HEK293 (cell line): ENCODE measurements around the gene HLA-DPA1.
A peak's percentile ranks its signal among the peaks of the same experiment; 100 is the strongest.

Source experiments
- CTCF ChIA-PET: fragments of 350-600 bp; formaldehyde crosslinking; extraction: SDS; loops from one replicate; lab custom pipeline; 2021; ENCODE audit warnings: antibody characterized with exemption; lab: Yijun Ruan, JAX
- POLR2A ChIA-PET: fragments of 300-600 bp; formaldehyde crosslinking; extraction: SDS; loops from one replicate; lab custom pipeline; 2020; ENCODE audit warnings: antibody characterized with exemption, inconsistent platforms; lab: Yijun Ruan, JAX
- H3K27ac ChIP-seq: fragments of 200-500 bp; sonication (Bioruptor generic); 2 replicates; pipeline ENCODE4 v1.5.1; 2014; ENCODE audit warnings: low read depth, low read length, control low read depth, inconsistent platforms; ENCODE audit errors: extremely low read depth
- H3K36me3 ChIP-seq, 2 experiments: fragments of 200-500 bp in 1 of 2; sonication (Bioruptor generic) in 1 of 2; 1 replicate in 1 of 2; 2 replicates in 1 of 2; pipeline ENCODE4 v1.5.1; 2014 to 2017; ENCODE audit warnings: inconsistent platforms in 2 of 2, low read length in 2 of 2; ENCODE audit not compliant: control insufficient read depth in 2 of 2, insufficient read depth in 1 of 2
- H3K4me1 ChIP-seq: fragments of 200-500 bp; sonication (Bioruptor generic); 2 replicates; pipeline ENCODE4 v1.5.1; 2014; ENCODE audit warnings: mild to moderate bottlenecking, low read length, inconsistent platforms; ENCODE audit not compliant: control insufficient read depth, insufficient read depth
- H3K4me3 ChIP-seq: 2 replicates; pipeline ENCODE4 v1.5.1; 2011; ENCODE audit warnings: low read depth, mild to moderate bottlenecking, control low read depth, low read length, moderate library complexity
- H3K9me3 ChIP-seq: fragments of 200-500 bp; sonication (Bioruptor generic); 2 replicates; pipeline ENCODE4 v1.5.1; 2014; ENCODE audit warnings: low read depth, low read length, inconsistent platforms; ENCODE audit not compliant: control insufficient read depth, insufficient read depth
- CTCF ChIP-seq: fragments of 450-650 bp; formaldehyde crosslinking; IDR thresholded peaks from 2 replicates; pipeline ENCODE4 v1.5.1; 2016; ENCODE audit warnings: missing biosample characterization, missing genetic modification characterization
- EGR2 ChIP-seq: fragments of 450-650 bp; formaldehyde crosslinking; IDR thresholded peaks from 2 replicates; pipeline ENCODE4 v1.5.1; 2016; ENCODE audit warnings: low read depth, missing biosample characterization, missing genetic modification characterization
- IKZF3 ChIP-seq: fragments of 450-650 bp; IDR thresholded peaks from 2 replicates; pipeline ENCODE4 v1.5.0; 2018; ENCODE audit warnings: missing biosample characterization, mild to moderate bottlenecking, missing genetic modification characterization, moderate library complexity
- INSM2 ChIP-seq: fragments of 450-650 bp; formaldehyde crosslinking; IDR thresholded peaks from 2 replicates; pipeline ENCODE4 v1.5.1; 2016; ENCODE audit warnings: missing biosample characterization, missing genetic modification characterization
- MEIS1 ChIP-seq: sonication (generic); formaldehyde crosslinking; IDR thresholded peaks from 2 replicates; pipeline ENCODE4 v1.8.1; 2022; ENCODE audit warnings: missing genetic modification reagents, mild to moderate bottlenecking, borderline replicate concordance
- TRIM28 ChIP-seq: IDR thresholded peaks from 2 replicates; pipeline ENCODE4 v1.6.1; 2011; ENCODE audit warnings: low read length, control low read depth, borderline replicate concordance
- ZBTB17 ChIP-seq: fragments of 450-650 bp; formaldehyde crosslinking; IDR thresholded peaks from 2 replicates; pipeline ENCODE4 v1.5.1; 2016; ENCODE audit warnings: missing biosample characterization, missing genetic modification characterization
- ZBTB20 ChIP-seq: fragments of 450-650 bp; formaldehyde crosslinking; IDR thresholded peaks from 2 replicates; pipeline ENCODE4 v1.5.1; 2016; ENCODE audit warnings: missing biosample characterization, missing genetic modification characterization
- ZBTB49 ChIP-seq: fragments of 450-650 bp; formaldehyde crosslinking; IDR thresholded peaks from 2 replicates; pipeline ENCODE4 v1.5.1; 2016; ENCODE audit warnings: missing biosample characterization, missing genetic modification characterization, low read depth
- ZFHX2 ChIP-seq: fragments of 450-650 bp; formaldehyde crosslinking; conservative IDR thresholded peaks from 2 replicates; pipeline ENCODE4 v1.5.1; 2016; ENCODE audit warnings: missing biosample characterization, missing genetic modification characterization
- ZNF202 ChIP-seq: fragments of 450-650 bp; formaldehyde crosslinking; IDR thresholded peaks from 2 replicates; pipeline ENCODE4 v1.5.1; 2016; ENCODE audit warnings: missing biosample characterization, missing genetic modification characterization, borderline replicate concordance
- ZNF221 ChIP-seq: fragments of 450-650 bp; formaldehyde crosslinking; IDR thresholded peaks from 2 replicates; pipeline ENCODE4 v1.5.1; 2017; ENCODE audit warnings: missing biosample characterization, missing genetic modification characterization, borderline replicate concordance
- ZNF324 ChIP-seq: fragments of 450-650 bp; formaldehyde crosslinking; IDR thresholded peaks from 2 replicates; pipeline ENCODE4 v1.5.1; 2016; ENCODE audit warnings: missing biosample characterization, missing genetic modification characterization
- ZNF354C ChIP-seq: fragments of 450-650 bp; formaldehyde crosslinking; IDR thresholded peaks from 2 replicates; pipeline ENCODE4 v1.5.1; 2016; ENCODE audit warnings: missing biosample characterization, missing genetic modification characterization, low read depth, borderline replicate concordance
- ZNF529 ChIP-seq: fragments of 450-650 bp; formaldehyde crosslinking; IDR thresholded peaks from 2 replicates; pipeline ENCODE4 v1.5.1; 2017; ENCODE audit warnings: missing genetic modification characterization, missing biosample characterization; ENCODE audit not compliant: insufficient replicate concordance
- ZNF76 ChIP-seq: fragments of 450-650 bp; formaldehyde crosslinking; IDR thresholded peaks from 2 replicates; pipeline ENCODE4; 2016; ENCODE audit warnings: low read depth, missing biosample characterization, missing genetic modification characterization, borderline replicate concordance
- ZNF792 ChIP-seq: fragments of 450-650 bp; formaldehyde crosslinking; IDR thresholded peaks from 2 replicates; pipeline ENCODE4 v1.5.1; 2016; ENCODE audit warnings: missing biosample characterization, missing genetic modification characterization

The HLA-DPA1 gene

GRCh38 chr6:33073431-33073871 is at the start of gene HLA-DPA1:
Gene HLA-DPA1, minus strand, starts transcription at chr6:33073649.
- H3K27ac ChIP-seq: no peak within 1 kb of the TSS
- CTCF ChIA-PET: interaction anchor here (0.6 to 1.9 kb wide), 4 partner anchors 24 to 1243 kb away, joined by 3 to 5 read pairs (median 3); no protein-coding TSS in a partner anchor
- POLR2A ChIA-PET: interaction anchor here (1.3 kb wide), 1 partner anchor 55 kb away, joined by 3 read pairs; no protein-coding TSS in a partner anchor

GRCh38 chr6:33123181-33123580 is 49.7 kb upstream of the HLA-DPA1 start:
- POLR2A ChIA-PET: interaction anchor here (1.0 kb wide), 1 partner anchor 148 kb away, joined by 5 read pairs; the partner anchor contains the start of genes RPS18 and VPS52
- CTCF ChIA-PET: interaction anchor here (0.5 to 9.8 kb wide), 21 partner anchors 8 to 1370 kb away, joined by 3 to 176 read pairs (median 4); no protein-coding TSS in a partner anchor
- no peak overlapping the region for H3K4me3 ChIP-seq
- no peak for TF ChIP-seq IKZF3 (tag by site-specific recombination)
- no peak for TF ChIP-seq ZNF76 (tag by site-specific recombination)
- TF ChIP-seq ZBTB49 (tag by site-specific recombination): no peak
- TF ChIP-seq CTCF (tag by site-specific recombination): no peak
- TF ChIP-seq EGR2 (tag by site-specific recombination): peak; percentile 15; the same call in 1 of the 2 replicates
- TF ChIP-seq INSM2: no peak
- 0 out of 2 replicates have a peak, but pooled peaks have one; percentile 19 for TF ChIP-seq ZFHX2 (tag by site-specific recombination)
- TF ChIP-seq MEIS1 (CRISPR knock-in tag): no peak
- TF ChIP-seq ZNF221 (tag by site-specific recombination): no peak
- no peak for TF ChIP-seq ZNF202
- TF ChIP-seq TRIM28: peak; percentile 8; the same call in 1 of the 2 replicates
- TF ChIP-seq, all 188 proteins: peak for 3
- Histone ChIP-seq H3K27ac (no peak overlapping the region), H3K9me3 (no peaks in the 10 kb centered on the region), H3K36me3 (no peaks in the 10 kb centered on the region), H3K4me1 (no peaks in the 10 kb centered on the region)

More at GRCh38 chr6:33073431-33073871, at the start of gene HLA-DPA1:
- Histone ChIP-seq H3K4me3 (no peak within 1 kb of the TSS), H3K36me3 (peaks cover 0 to 13% of the 10 kb centered on the region in 2 experiments; a peak in 1 of 3 replicates), H3K4me1 (peaks cover 5% of the 10 kb centered on the region), H3K9me3 (no peaks in the 10 kb centered on the region)
- no peak for TF ChIP-seq ZNF792 (tag by site-specific recombination)
- no peak for TF ChIP-seq ZNF324 (tag by site-specific recombination)
- peak; percentile 23; the same call in 1 of the 2 replicates for TF ChIP-seq ZBTB20 (tag by site-specific recombination)
- no peak for TF ChIP-seq ZNF354C (tag by site-specific recombination)
- no peak for TF ChIP-seq ZNF529 (tag by site-specific recombination)
- peak; percentile 74; the same call in 1 of the 2 replicates for TF ChIP-seq ZBTB17 (tag by site-specific recombination)
